K562 (cell line): ENCODE results near the gene ADGRG1. TPM values are rescaled to one million over a fixed set of nuclear protein-coding genes. Genes with fewer than 3 reads are reported as not detected.
A peak's percentile ranks its signal among the peaks of the same experiment; 100 is the strongest.

Experiments
- BRD9 ChIP-seq: fragments of 450-650 bp; IDR thresholded peaks from 2 replicates; pipeline ENCODE4 v1.6.1; 2018; ENCODE audit warnings: low read depth; ENCODE audit not compliant: partially characterized antibody
- CBX8 ChIP-seq: fragments of 200-600 bp; sonication (generic); IDR thresholded peaks from 2 replicates; pipeline ENCODE4 v1.6.1; 2012; ENCODE audit warnings: borderline replicate concordance, mixed run types, low read depth, mild to moderate bottlenecking, moderate library complexity, mixed read lengths, low read length, control low read depth, inconsistent platforms; ENCODE audit not compliant: poor library complexity, severe bottlenecking; ENCODE audit errors: extremely low read depth
- ELF1 ChIP-seq: fragments of 200-800 bp; sonication (Bioruptor generic); IDR thresholded peaks from 2 replicates; pipeline ENCODE4 v1.6.1; 2016; ENCODE audit warnings: missing genetic modification characterization, missing compliant biosample characterization
- ERF ChIP-seq: fragments of 450-650 bp; formaldehyde crosslinking; IDR thresholded peaks from 2 replicates; pipeline ENCODE4 v1.4.0; 2020; ENCODE audit warnings: mild to moderate bottlenecking, mixed read lengths
- KDM1A ChIP-seq, 2 experiments: fragments of 450-650 bp; IDR thresholded peaks; 2 replicates each; pipeline ENCODE4 v1.6.1; 2016; ENCODE audit warnings: mild to moderate bottlenecking in 2 of 2
- MAFF ChIP-seq: IDR thresholded peaks from 2 replicates; pipeline ENCODE4 v1.6.1; 2012; ENCODE audit warnings: low read length, improper control_type of control experiment
- NBN ChIP-seq: fragments of 450-650 bp; IDR thresholded peaks from 2 replicates; pipeline ENCODE4 v1.6.1; 2016; ENCODE audit warnings: low read depth, mild to moderate bottlenecking
- OTX1 ChIP-seq: fragments of 450-650 bp; formaldehyde crosslinking; IDR thresholded peaks from 2 replicates; pipeline ENCODE4 v1.4.0; 2022; ENCODE audit warnings: mild to moderate bottlenecking
- RAD21 ChIP-seq, 2 experiments: fragments of 250-450 bp in 1 of 2; fragments of 450-650 bp in 1 of 2; sonication (Bioruptor Pico) in 1 of 2; formaldehyde crosslinking in 1 of 2; IDR thresholded peaks in 1 of 2; conservative IDR thresholded peaks in 1 of 2; 2 replicates each; pipeline versions ENCODE4 v1.4.0 to v1.8.0; 2020 to 2022; ENCODE audit warnings: mild to moderate bottlenecking in 2 of 2, moderate library complexity in 1 of 2
- SNIP1 ChIP-seq: fragments of 450-650 bp; IDR thresholded peaks from 2 replicates; pipeline ENCODE4 v1.7.1; 2017; ENCODE audit warnings: low read depth, mild to moderate bottlenecking
- SRSF9 ChIP-seq: fragments of 200-400 bp; formaldehyde crosslinking; IDR thresholded peaks from 2 replicates; pipeline ENCODE4 v1.6.1; 2017; ENCODE audit warnings: low read depth, low read length, borderline replicate concordance
- ZNF695 ChIP-seq: fragments of 450-650 bp; formaldehyde crosslinking; IDR thresholded peaks from 2 replicates; pipeline ENCODE4 v1.4.0; 2020; ENCODE audit warnings: mild to moderate bottlenecking, moderate library complexity
- ZNF79 ChIP-seq: fragments of 250-450 bp; sonication (Bioruptor Pico); IDR thresholded peaks from 2 replicates; pipeline ENCODE4 v1.4.0; 2020; ENCODE audit warnings: low read depth, mild to moderate bottlenecking, moderate library complexity
- polyA plus RNA-seq, 8 experiments: library from polyadenylated mRNA; depleted of rRNA in 4 of 8; stranded (reverse) in 5 of 8; unstranded in 3 of 8; fragments of >200 nt; fragmentation: Nextera tagmentation in 2 of 8; fragmentation: Illumina TruSeq in 1 of 8; extraction: Ambion mirVana in 2 of 8; extraction: Trizol in 1 of 8; gene quantifications; 2 replicates each; pipeline versions ENCODE4 v1.2.1 to v1.2.3, GENCODE V29; 2011 to 2014; ENCODE audit warnings: inconsistent platforms in 1 of 8, missing spikeins in 1 of 8
- total RNA-seq, 7 experiments: library from RNA; depleted of rRNA in 6 of 7; stranded (reverse); fragments of >200 nt in 6 of 7; fragmentation: Illumina TruSeq in 2 of 7; extraction: Trizol in 2 of 7; gene quantifications; 2 replicates each; pipeline versions ENCODE4 v1.2.1 to v1.2.3, GENCODE V29; 2011 to 2021; ENCODE audit warnings: low replicate concordance in 1 of 7
- TF ChIP-seq, protein P1 (sequence below): IDR thresholded peaks from 2 replicates; pipeline ENCODE4 v1.6.1; 2016; ENCODE audit warnings: missing genetic modification characterization, missing compliant biosample characterization
- TF ChIP-seq, protein P2 (sequence below), 2 experiments: fragments of 450-650 bp; IDR thresholded peaks; 2 replicates each; pipeline ENCODE4 v1.6.1; 2016
- TF ChIP-seq, protein P3 (sequence below): fragments of 250-450 bp; sonication (Bioruptor Pico); IDR thresholded peaks from 2 replicates; pipeline ENCODE4 v1.4.0; 2020; ENCODE audit warnings: borderline replicate concordance
- TF ChIP-seq, protein P4 (sequence below): IDR thresholded peaks from 3 replicates; pipeline ENCODE4 v1.6.1; 2011; ENCODE audit warnings: borderline replicate concordance, mild to moderate bottlenecking, moderate library complexity; ENCODE audit not compliant: insufficient read length; ENCODE audit errors: extremely low read depth

ADGRG1 gene
- total and polyA plus RNA-seq, 9 of the 15 experiments (the other 6 are each of a cell fraction or from before 2014, with no cell fraction given): 0.04 to 0.31 (median 0.16) TPM; not detected in 6

DNA sequence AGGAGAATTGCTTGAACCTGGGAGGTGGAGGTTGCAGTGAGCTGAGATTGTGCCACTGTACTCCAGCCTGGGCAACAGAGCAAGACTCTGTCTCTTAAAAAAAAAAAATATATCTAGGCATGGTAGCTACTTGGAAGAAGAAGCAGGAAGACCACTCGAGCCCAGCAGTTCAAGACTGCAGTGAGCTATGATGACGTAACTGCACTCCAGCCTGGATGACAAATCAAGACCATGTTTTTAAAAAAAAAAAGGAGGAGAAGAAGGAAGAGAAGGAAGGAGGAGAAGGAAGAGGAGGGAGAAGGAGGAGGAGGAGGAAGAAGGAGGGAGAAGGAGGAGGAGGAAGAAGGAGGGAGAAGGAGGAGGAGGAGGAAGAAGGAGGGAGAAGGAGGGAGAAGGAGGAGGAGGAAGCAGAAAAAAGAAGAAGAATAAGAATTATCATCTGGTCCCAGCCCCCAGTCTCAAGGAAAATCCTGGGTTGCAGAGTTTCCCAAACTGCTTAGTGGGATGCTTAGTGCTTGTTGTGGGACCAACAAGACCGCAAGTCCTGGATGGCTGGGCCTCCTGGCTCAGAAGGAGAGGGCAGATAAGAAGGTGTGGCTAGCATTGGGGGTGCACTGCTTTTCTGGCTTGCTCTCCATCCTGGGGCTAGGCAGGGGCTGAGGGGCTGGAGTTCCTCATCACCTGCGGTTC lies 62.5 kb downstream of the ADGRG1 start (continued):
- TF ChIP-seq, protein P1, sequence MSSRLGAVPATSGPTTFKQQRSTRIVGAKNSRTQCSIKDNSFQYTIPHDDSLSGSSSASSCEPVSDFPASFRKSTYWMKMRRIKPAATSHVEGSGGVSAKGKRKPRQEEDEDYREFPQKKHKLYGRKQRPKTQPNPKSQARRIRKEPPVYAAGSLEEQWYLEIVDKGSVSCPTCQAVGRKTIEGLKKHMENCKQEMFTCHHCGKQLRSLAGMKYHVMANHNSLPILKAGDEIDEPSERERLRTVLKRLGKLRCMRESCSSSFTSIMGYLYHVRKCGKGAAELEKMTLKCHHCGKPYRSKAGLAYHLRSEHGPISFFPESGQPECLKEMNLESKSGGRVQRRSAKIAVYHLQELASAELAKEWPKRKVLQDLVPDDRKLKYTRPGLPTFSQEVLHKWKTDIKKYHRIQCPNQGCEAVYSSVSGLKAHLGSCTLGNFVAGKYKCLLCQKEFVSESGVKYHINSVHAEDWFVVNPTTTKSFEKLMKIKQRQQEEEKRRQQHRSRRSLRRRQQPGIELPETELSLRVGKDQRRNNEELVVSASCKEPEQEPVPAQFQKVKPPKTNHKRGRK: peak; percentile 96
- TF ChIP-seq, protein P2, sequence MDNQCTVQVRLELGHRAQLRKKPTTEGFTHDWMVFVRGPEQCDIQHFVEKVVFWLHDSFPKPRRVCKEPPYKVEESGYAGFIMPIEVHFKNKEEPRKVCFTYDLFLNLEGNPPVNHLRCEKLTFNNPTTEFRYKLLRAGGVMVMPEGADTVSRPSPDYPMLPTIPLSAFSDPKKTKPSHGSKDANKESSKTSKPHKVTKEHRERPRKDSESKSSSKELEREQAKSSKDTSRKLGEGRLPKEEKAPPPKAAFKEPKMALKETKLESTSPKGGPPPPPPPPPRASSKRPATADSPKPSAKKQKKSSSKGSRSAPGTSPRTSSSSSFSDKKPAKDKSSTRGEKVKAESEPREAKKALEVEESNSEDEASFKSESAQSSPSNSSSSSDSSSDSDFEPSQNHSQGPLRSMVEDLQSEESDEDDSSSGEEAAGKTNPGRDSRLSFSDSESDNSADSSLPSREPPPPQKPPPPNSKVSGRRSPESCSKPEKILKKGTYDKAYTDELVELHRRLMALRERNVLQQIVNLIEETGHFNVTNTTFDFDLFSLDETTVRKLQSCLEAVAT (IDR thresholded peaks at IDR 0.05): peak; percentile 25 to 83; a peak in 2 of 4 replicates
- peak; percentile 83 for TF ChIP-seq OTX1 (CRISPR knock-in tag)
- TF ChIP-seq SNIP1: no peak
- TF ChIP-seq BRD9: no peak
- TF ChIP-seq, protein P3, sequence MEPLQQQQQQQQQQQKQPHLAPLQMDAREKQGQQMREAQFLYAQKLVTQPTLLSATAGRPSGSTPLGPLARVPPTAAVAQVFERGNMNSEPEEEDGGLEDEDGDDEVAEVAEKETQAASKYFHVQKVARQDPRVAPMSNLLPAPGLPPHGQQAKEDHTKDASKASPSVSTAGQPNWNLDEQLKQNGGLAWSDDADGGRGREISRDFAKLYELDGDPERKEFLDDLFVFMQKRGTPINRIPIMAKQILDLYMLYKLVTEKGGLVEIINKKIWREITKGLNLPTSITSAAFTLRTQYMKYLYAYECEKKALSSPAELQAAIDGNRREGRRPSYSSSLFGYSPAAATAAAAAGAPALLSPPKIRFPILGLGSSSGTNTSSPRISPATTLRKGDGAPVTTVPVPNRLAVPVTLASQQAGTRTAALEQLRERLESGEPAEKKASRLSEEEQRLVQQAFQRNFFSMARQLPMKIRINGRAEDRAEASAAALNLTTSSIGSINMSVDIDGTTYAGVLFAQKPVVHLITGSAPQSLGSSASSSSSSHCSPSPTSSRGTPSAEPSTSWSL (CRISPR knock-in tag): no peak
- no peak for TF ChIP-seq ZNF695 (CRISPR knock-in tag)
- TF ChIP-seq, protein P4, sequence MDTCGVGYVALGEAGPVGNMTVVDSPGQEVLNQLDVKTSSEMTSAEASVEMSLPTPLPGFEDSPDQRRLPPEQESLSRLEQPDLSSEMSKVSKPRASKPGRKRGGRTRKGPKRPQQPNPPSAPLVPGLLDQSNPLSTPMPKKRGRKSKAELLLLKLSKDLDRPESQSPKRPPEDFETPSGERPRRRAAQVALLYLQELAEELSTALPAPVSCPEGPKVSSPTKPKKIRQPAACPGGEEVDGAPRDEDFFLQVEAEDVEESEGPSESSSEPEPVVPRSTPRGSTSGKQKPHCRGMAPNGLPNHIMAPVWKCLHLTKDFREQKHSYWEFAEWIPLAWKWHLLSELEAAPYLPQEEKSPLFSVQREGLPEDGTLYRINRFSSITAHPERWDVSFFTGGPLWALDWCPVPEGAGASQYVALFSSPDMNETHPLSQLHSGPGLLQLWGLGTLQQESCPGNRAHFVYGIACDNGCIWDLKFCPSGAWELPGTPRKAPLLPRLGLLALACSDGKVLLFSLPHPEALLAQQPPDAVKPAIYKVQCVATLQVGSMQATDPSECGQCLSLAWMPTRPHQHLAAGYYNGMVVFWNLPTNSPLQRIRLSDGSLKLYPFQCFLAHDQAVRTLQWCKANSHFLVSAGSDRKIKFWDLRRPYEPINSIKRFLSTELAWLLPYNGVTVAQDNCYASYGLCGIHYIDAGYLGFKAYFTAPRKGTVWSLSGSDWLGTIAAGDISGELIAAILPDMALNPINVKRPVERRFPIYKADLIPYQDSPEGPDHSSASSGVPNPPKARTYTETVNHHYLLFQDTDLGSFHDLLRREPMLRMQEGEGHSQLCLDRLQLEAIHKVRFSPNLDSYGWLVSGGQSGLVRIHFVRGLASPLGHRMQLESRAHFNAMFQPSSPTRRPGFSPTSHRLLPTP: no peak
- no peak for TF ChIP-seq ZNF79 (CRISPR knock-in tag)
- no peak for TF ChIP-seq SRSF9
- TF ChIP-seq RAD21 (CRISPR knock-in tag; conservative IDR thresholded peaks at IDR 0.05 in 1 of 2, IDR thresholded peaks at IDR 0.05 in 1 of 2): no peak
- no peak for TF ChIP-seq ERF (CRISPR knock-in tag)
- no peak for TF ChIP-seq CBX8
- no peak for TF ChIP-seq ELF1
- peak; percentile 78 for TF ChIP-seq KDM1A (IDR thresholded peaks at IDR 0.05)
- TF ChIP-seq MAFF: no peak
- TF ChIP-seq NBN: peak; percentile 62; the same call in 1 of the 2 replicates
